ENCODE measurements around the gene ESR1.

DNA sequence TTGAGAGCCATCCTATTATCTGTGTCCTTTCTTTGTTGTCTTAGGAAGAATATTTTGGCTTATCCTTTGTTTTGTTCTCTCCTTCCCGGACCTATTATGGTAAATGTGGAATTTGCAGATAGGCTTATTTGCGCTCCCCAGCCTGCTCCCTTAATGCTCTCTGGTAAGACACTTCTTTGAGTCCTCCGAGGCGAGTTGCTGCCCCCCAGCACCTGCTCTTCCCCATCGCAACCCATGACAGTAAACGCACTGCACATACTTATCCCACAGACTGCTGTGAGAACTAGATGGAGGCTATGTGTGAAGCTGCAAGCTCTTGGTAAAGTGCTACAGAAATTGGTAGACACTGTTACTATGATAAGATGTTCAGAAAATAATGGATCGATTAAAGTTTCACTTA lies 47.0 kb upstream of the ESR1 start:
- TF ChIP-seq, protein P1, sequence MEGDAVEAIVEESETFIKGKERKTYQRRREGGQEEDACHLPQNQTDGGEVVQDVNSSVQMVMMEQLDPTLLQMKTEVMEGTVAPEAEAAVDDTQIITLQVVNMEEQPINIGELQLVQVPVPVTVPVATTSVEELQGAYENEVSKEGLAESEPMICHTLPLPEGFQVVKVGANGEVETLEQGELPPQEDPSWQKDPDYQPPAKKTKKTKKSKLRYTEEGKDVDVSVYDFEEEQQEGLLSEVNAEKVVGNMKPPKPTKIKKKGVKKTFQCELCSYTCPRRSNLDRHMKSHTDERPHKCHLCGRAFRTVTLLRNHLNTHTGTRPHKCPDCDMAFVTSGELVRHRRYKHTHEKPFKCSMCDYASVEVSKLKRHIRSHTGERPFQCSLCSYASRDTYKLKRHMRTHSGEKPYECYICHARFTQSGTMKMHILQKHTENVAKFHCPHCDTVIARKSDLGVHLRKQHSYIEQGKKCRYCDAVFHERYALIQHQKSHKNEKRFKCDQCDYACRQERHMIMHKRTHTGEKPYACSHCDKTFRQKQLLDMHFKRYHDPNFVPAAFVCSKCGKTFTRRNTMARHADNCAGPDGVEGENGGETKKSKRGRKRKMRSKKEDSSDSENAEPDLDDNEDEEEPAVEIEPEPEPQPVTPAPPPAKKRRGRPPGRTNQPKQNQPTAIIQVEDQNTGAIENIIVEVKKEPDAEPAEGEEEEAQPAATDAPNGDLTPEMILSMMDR (IDR thresholded peaks at IDR 0.05) = no peak
- TF ChIP-seq POLR2A (IDR thresholded peaks at IDR 0.05) = no peak

Measured in uterus (tissue), 2 donors.